ENCODE data around the gene SCEL.

- TF ChIP-seq, protein P1, sequence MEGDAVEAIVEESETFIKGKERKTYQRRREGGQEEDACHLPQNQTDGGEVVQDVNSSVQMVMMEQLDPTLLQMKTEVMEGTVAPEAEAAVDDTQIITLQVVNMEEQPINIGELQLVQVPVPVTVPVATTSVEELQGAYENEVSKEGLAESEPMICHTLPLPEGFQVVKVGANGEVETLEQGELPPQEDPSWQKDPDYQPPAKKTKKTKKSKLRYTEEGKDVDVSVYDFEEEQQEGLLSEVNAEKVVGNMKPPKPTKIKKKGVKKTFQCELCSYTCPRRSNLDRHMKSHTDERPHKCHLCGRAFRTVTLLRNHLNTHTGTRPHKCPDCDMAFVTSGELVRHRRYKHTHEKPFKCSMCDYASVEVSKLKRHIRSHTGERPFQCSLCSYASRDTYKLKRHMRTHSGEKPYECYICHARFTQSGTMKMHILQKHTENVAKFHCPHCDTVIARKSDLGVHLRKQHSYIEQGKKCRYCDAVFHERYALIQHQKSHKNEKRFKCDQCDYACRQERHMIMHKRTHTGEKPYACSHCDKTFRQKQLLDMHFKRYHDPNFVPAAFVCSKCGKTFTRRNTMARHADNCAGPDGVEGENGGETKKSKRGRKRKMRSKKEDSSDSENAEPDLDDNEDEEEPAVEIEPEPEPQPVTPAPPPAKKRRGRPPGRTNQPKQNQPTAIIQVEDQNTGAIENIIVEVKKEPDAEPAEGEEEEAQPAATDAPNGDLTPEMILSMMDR (IDR thresholded peaks at IDR 0.05 in 4 of 5, conservative IDR thresholded peaks at IDR 0.05 in 1 of 5): no peak
- TF ChIP-seq POLR2A (IDR thresholded peaks at IDR 0.05): no peak
These were observed 19.7 kb upstream of the SCEL start for GRCh38 chr13:77515785-77516184.

Data from gastrocnemius medialis (tissue), 4 donors.